ENCODE results near the gene USP30. TPM values are rescaled to one million over a fixed set of nuclear protein-coding genes. Genes with fewer than 3 reads are reported as not detected.
A peak's percentile ranks its signal among the peaks of the same experiment; 100 is the strongest.

The USP30 gene
- total RNA-seq, 2 experiments from 2014 or later = 5.9 to 8.8 TPM

- ChIA-PET POLR2A (no interaction called here), CTCF (interaction anchor here (0.6 to 2.0 kb wide), 4 partner anchors 10 to 32 kb away, joined by 3 to 10 read pairs (median 3); no protein-coding TSS in a partner anchor)
- DNase-seq (no peak), ATAC-seq (no peak)
- Mint-ChIP-seq H3K4me3 (no peak overlapping the region), H3K27me3 (ENCODE audit: low read depth) (no peaks in the 10 kb centered on the region), H3K9me3 (ENCODE audit: insufficient read depth) (no peaks in the 10 kb centered on the region), H3K27ac (no peak overlapping the region), H3K36me3 (ENCODE audit: low read depth) (peaks cover 20% of the 10 kb centered on the region), H3K4me1 (ENCODE audit: low read depth) (peaks cover 16% of the 10 kb centered on the region)
Measured at GRCh38 chr12:109087250-109087649, 34.9 kb downstream of the USP30 start.

GRCh38 chr12:109088818-109089217, 36.4 kb downstream of the USP30 start:
- Mint-ChIP-seq H3K9me3 (ENCODE audit: insufficient read depth) (no peaks in the 10 kb centered on the region), H3K4me3 (no peak overlapping the region), H3K36me3 (ENCODE audit: low read depth) (peaks cover 22% of the 10 kb centered on the region), H3K27me3 (ENCODE audit: low read depth) (no peaks in the 10 kb centered on the region), H3K4me1 (ENCODE audit: low read depth) (peaks cover 30% of the 10 kb centered on the region), H3K27ac (no peak overlapping the region)
- ATAC-seq (no peak), DNase-seq (no peak)
- ChIA-PET POLR2A (no interaction called here), CTCF (no interaction called here)

GRCh38 chr12:109089683-109090082, 37.3 kb downstream of the USP30 start:
- POLR2A ChIA-PET = no interaction called here
- Mint-ChIP-seq H3K27ac (no peak overlapping the region), H3K36me3 (ENCODE audit: low read depth) (peaks cover 22% of the 10 kb centered on the region), H3K4me3 (no peak overlapping the region), H3K4me1 (ENCODE audit: low read depth) (peaks cover 34% of the 10 kb centered on the region), H3K27me3 (ENCODE audit: low read depth) (no peaks in the 10 kb centered on the region), H3K9me3 (ENCODE audit: insufficient read depth) (no peaks in the 10 kb centered on the region)
- DNase-seq (no peak), ATAC-seq (no peak)
- CTCF ChIA-PET = no interaction called here

GRCh38 chr12:109092497-109093021, 40.2 kb downstream of the USP30 start:
- peaks cover 19% of the 10 kb centered on the region for H3K36me3 Mint-ChIP-seq (ENCODE audit: low read depth)

GRCh38 chr12:109093022-109093918, 40.9 kb downstream of the USP30 start, which contains the start of gene ALKBH2:
Gene ALKBH2, minus strand, starts transcription at chr12:109093472. Its CDS starts 686 bp downstream, at chr12:109092786.
- Mint-ChIP-seq H3K27ac (peak within 1 kb of the TSS; percentile 79), H3K36me3 (ENCODE audit: low read depth) (peaks cover 20% of the 10 kb centered on the region), H3K4me3 (peak within 1 kb of the TSS; percentile 69), H3K4me1 (ENCODE audit: low read depth) (peaks cover 32% of the 10 kb centered on the region), H3K27me3 (ENCODE audit: low read depth) (no peaks in the 10 kb centered on the region), H3K9me3 (ENCODE audit: insufficient read depth) (no peaks in the 10 kb centered on the region)
- POLR2A ChIA-PET = interaction anchor here (0.7 to 0.9 kb wide), 2 partner anchors 41 to 458 kb away, joined by 3 to 4 read pairs; no protein-coding TSS in a partner anchor
- DNase-seq = peak; percentile 95
- CTCF ChIA-PET = interaction anchor here (0.6 to 4.2 kb wide), 25 partner anchors 12 to 527 kb away, joined by 3 to 24 read pairs (median 3); partner anchors contain the start of gene USP30
- ATAC-seq = peak; percentile 71

More at GRCh38 chr12:109092497-109093021, 40.2 kb downstream of the USP30 start:
- Mint-ChIP-seq H3K4me3 (peak overlapping the region; percentile 69), H3K9me3 (ENCODE audit: insufficient read depth) (no peaks in the 10 kb centered on the region), H3K27me3 (ENCODE audit: low read depth) (no peaks in the 10 kb centered on the region), H3K27ac (peak overlapping the region; percentile 79), H3K4me1 (ENCODE audit: low read depth) (peaks cover 32% of the 10 kb centered on the region)
- ATAC-seq = no peak
- POLR2A ChIA-PET = interaction anchor here (0.9 to 1.5 kb wide), 2 partner anchors 38 to 457 kb away, joined by 3 to 4 read pairs; no protein-coding TSS in a partner anchor
- no peak for DNase-seq
- CTCF ChIA-PET = interaction anchor here (0.6 to 4.2 kb wide), 22 partner anchors 11 to 427 kb away, joined by 3 to 24 read pairs (median 3); partner anchors contain the start of gene USP30

- ATAC-seq = no peak
- Mint-ChIP-seq H3K27ac (peak overlapping the region; percentile 87), H3K4me3 (peak overlapping the region; percentile 74), H3K27me3 (ENCODE audit: low read depth) (no peaks in the 10 kb centered on the region), H3K9me3 (ENCODE audit: insufficient read depth) (no peaks in the 10 kb centered on the region), H3K36me3 (ENCODE audit: low read depth) (peaks cover 32% of the 10 kb centered on the region), H3K4me1 (ENCODE audit: low read depth) (peaks cover 43% of the 10 kb centered on the region)
- POLR2A ChIA-PET = no interaction called here
- DNase-seq = no peak
- CTCF ChIA-PET = no interaction called here
Measured at GRCh38 chr12:109097140-109097434, 44.7 kb downstream of the USP30 start.

GRCh38 chr12:109097435-109098182, 45.2 kb downstream of the USP30 start, which contains the start of gene UNG:
Gene UNG, plus strand, starts transcription at chr12:109097597. Its CDS starts 83 bp downstream, at chr12:109097680.
- H3K27ac Mint-ChIP-seq = peak within 1 kb of the TSS; percentile 87
- ATAC-seq = peak; percentile 95

GRCh38 chr12:109098183-109098604, 45.8 kb downstream of the USP30 start:
- Mint-ChIP-seq H3K4me3 (peak overlapping the region; percentile 74), H3K9me3 (ENCODE audit: insufficient read depth) (no peaks in the 10 kb centered on the region), H3K27ac (no peak overlapping the region), H3K4me1 (ENCODE audit: low read depth) (peaks cover 34% of the 10 kb centered on the region), H3K36me3 (ENCODE audit: low read depth) (peaks cover 35% of the 10 kb centered on the region), H3K27me3 (ENCODE audit: low read depth) (no peaks in the 10 kb centered on the region)
- CTCF ChIA-PET = interaction anchor here (1.0 to 3.5 kb wide), 2 partner anchors 13 to 296 kb away, joined by 3 to 26 read pairs; no protein-coding TSS in a partner anchor
- ATAC-seq = peak; percentile 37
- POLR2A ChIA-PET = interaction anchor here (1.1 to 1.5 kb wide), 2 partner anchors 44 to 46 kb away, joined by 3 to 5 read pairs; partner anchors contain the start of gene USP30
- no peak for DNase-seq

More at GRCh38 chr12:109097435-109098182, 45.2 kb downstream of the USP30 start, which contains the start of gene UNG:
- CTCF ChIA-PET = interaction anchor here (1.0 to 3.5 kb wide), 2 partner anchors 14 to 296 kb away, joined by 3 to 26 read pairs; no protein-coding TSS in a partner anchor
- POLR2A ChIA-PET = no interaction called here
- no peaks in the 10 kb centered on the region for H3K27me3 Mint-ChIP-seq (ENCODE audit: low read depth)
- H3K4me3 Mint-ChIP-seq = peak within 1 kb of the TSS; percentile 74
- H3K4me1 Mint-ChIP-seq (ENCODE audit: low read depth) = peaks cover 38% of the 10 kb centered on the region
- no peaks in the 10 kb centered on the region for H3K9me3 Mint-ChIP-seq (ENCODE audit: insufficient read depth)
- peaks cover 32% of the 10 kb centered on the region for H3K36me3 Mint-ChIP-seq (ENCODE audit: low read depth)
- DNase-seq = peak; percentile 97

- no peaks in the 10 kb centered on the region for H3K9me3 Mint-ChIP-seq (ENCODE audit: insufficient read depth)
- H3K36me3 Mint-ChIP-seq (ENCODE audit: low read depth) = peaks cover 39% of the 10 kb centered on the region
- H3K4me1 Mint-ChIP-seq (ENCODE audit: low read depth) = peaks cover 29% of the 10 kb centered on the region
- ChIA-PET POLR2A (interaction anchor here (1.1 to 1.5 kb wide), 2 partner anchors 44 to 46 kb away, joined by 3 to 5 read pairs; partner anchors contain the start of gene USP30), CTCF (interaction anchor here (0.7 to 3.5 kb wide), 4 partner anchors 13 to 434 kb away, joined by 3 to 26 read pairs (median 3); no protein-coding TSS in a partner anchor)
- no peak overlapping the region for H3K27ac Mint-ChIP-seq
- DNase-seq (no peak), ATAC-seq (no peak)
- H3K27me3 Mint-ChIP-seq (ENCODE audit: low read depth) = no peaks in the 10 kb centered on the region
- peak overlapping the region; percentile 74 for H3K4me3 Mint-ChIP-seq
Measured at GRCh38 chr12:109098651-109099050, 46.3 kb downstream of the USP30 start.

GRCh38 chr12:109099431-109100020, 47.1 kb downstream of the USP30 start:
- ChIA-PET CTCF (interaction anchor here (0.7 to 3.5 kb wide), 5 partner anchors 12 to 481 kb away, joined by 3 to 26 read pairs (median 3); no protein-coding TSS in a partner anchor), POLR2A (interaction anchor here (1.3 to 1.5 kb wide), 2 partner anchors 45 to 378 kb away, joined by 4 to 5 read pairs; partner anchors contain the start of genes KCTD10 and UBE3B)
- H3K9me3 Mint-ChIP-seq (ENCODE audit: insufficient read depth) = no peaks in the 10 kb centered on the region
- DNase-seq = peak; percentile 31
- H3K36me3 Mint-ChIP-seq (ENCODE audit: low read depth) = peaks cover 47% of the 10 kb centered on the region
- H3K27ac Mint-ChIP-seq = peak overlapping the region; percentile 39
- peak overlapping the region; percentile 74 for H3K4me3 Mint-ChIP-seq
- no peak for ATAC-seq
- H3K4me1 Mint-ChIP-seq (ENCODE audit: low read depth) = peaks cover 24% of the 10 kb centered on the region
- no peaks in the 10 kb centered on the region for H3K27me3 Mint-ChIP-seq (ENCODE audit: low read depth)

Measured in activated CD8-positive, alpha-beta T cell treated with anti-CD3 and anti-CD28 coated beads, Interleukin-2, amount 10 ng/mL, durations not matched to agents 7 days and 5 days (primary cell).